Stimulated activated naive CD8-positive, alpha-beta T cell treated with anti-CD3 and anti-CD28 coated beads, Interleukin-15, Interleukin-2, amounts not matched to agents 100 ng/mL and 50 ng/mL, for 24 hours (primary cell): ENCODE data around the gene YTHDF2.
A peak's percentile ranks its signal among the peaks of the same experiment; 100 is the strongest.
"Not testable (repeated sequence)": the region's sequence is repeated elsewhere in the genome, so short reads cannot be mapped to it uniquely, and the experiment has no call there.

Experiments
- H3K27ac Mint-ChIP-seq: one replicate; pipeline ENCODE4 v1.8.0; 2021; ENCODE audit warnings: mild to moderate bottlenecking, mixed read lengths
- H3K27me3 Mint-ChIP-seq: one replicate; pipeline ENCODE4 v1.8.0; 2021; ENCODE audit warnings: mixed read lengths
- H3K36me3 Mint-ChIP-seq: one replicate; pipeline ENCODE4 v1.8.0; 2021; ENCODE audit warnings: low read depth, mixed read lengths
- H3K4me1 Mint-ChIP-seq: one replicate; pipeline ENCODE4 v1.8.0; 2021; ENCODE audit warnings: low read depth, mixed read lengths
- H3K4me3 Mint-ChIP-seq: one replicate; pipeline ENCODE4 v1.8.0; 2021; ENCODE audit warnings: mild to moderate bottlenecking, mixed read lengths
- H3K9me3 Mint-ChIP-seq: one replicate; pipeline ENCODE4 v1.8.0; 2021; ENCODE audit warnings: mixed read lengths

The YTHDF2 gene

GRCh38 chr1:28736450-28737306 lies at the start of gene YTHDF2:
TSS of gene YTHDF2 (plus strand) at chr1:28736940. CDS start at chr1:28737121, 181 bp downstream.
- peak within 1 kb of the TSS; percentile 100 for H3K27ac Mint-ChIP-seq
- H3K4me3 Mint-ChIP-seq = peak within 1 kb of the TSS; percentile 100

GRCh38 chr1:28691627-28692026 lies 45.1 kb upstream of the YTHDF2 start:
- not testable (repeated sequence) for H3K27ac Mint-ChIP-seq, H3K4me1 Mint-ChIP-seq, H3K4me3 Mint-ChIP-seq, H3K9me3 Mint-ChIP-seq, H3K27me3 Mint-ChIP-seq
- H3K36me3 Mint-ChIP-seq = peaks cover 36% of the 10 kb centered on the region

More at GRCh38 chr1:28736450-28737306, at the start of gene YTHDF2:
- Mint-ChIP-seq H3K27me3 (no peaks in the 10 kb centered on the region), H3K36me3 (peaks cover 38% of the 10 kb centered on the region), H3K4me1 (peaks cover 40% of the 10 kb centered on the region), H3K9me3 (no peaks in the 10 kb centered on the region)

- Mint-ChIP-seq H3K4me1 (no peaks in the 10 kb centered on the region), H3K9me3 (no peaks in the 10 kb centered on the region), H3K4me3 (no peak overlapping the region), H3K27ac (no peak overlapping the region), H3K27me3 (no peaks in the 10 kb centered on the region), H3K36me3 (peaks cover 38% of the 10 kb centered on the region)
These were observed 33.1 kb upstream of the YTHDF2 start for GRCh38 chr1:28703629-28704028.

GRCh38 chr1:28716336-28716735 lies 20.4 kb upstream of the YTHDF2 start:
- Mint-ChIP-seq H3K4me1 (no peaks in the 10 kb centered on the region), H3K36me3 (peaks cover 29% of the 10 kb centered on the region), H3K4me3 (no peak overlapping the region), H3K9me3 (no peaks in the 10 kb centered on the region), H3K27me3 (no peaks in the 10 kb centered on the region), H3K27ac (no peak overlapping the region)

GRCh38 chr1:28718166-28718565 lies 18.6 kb upstream of the YTHDF2 start:
- Mint-ChIP-seq H3K36me3 (peaks cover 19% of the 10 kb centered on the region), H3K9me3 (no peaks in the 10 kb centered on the region), H3K27me3 (no peaks in the 10 kb centered on the region), H3K4me1 (no peaks in the 10 kb centered on the region), H3K27ac (no peak overlapping the region), H3K4me3 (no peak overlapping the region)

- H3K4me3 Mint-ChIP-seq = no peak overlapping the region
- no peaks in the 10 kb centered on the region for H3K4me1 Mint-ChIP-seq
- H3K27me3 Mint-ChIP-seq = no peaks in the 10 kb centered on the region
- H3K9me3 Mint-ChIP-seq = no peaks in the 10 kb centered on the region
- peaks cover 13% of the 10 kb centered on the region for H3K36me3 Mint-ChIP-seq
- H3K27ac Mint-ChIP-seq = peak overlapping the region; percentile 13
These were observed 18.0 kb upstream of the YTHDF2 start for GRCh38 chr1:28718586-28719331.

GRCh38 chr1:28719332-28719619 lies 17.5 kb upstream of the YTHDF2 start:
- no peaks in the 10 kb centered on the region for H3K9me3 Mint-ChIP-seq
- no peaks in the 10 kb centered on the region for H3K27me3 Mint-ChIP-seq
- peak overlapping the region; percentile 13 for H3K27ac Mint-ChIP-seq
- no peak overlapping the region for H3K4me3 Mint-ChIP-seq
- peaks cover 8% of the 10 kb centered on the region for H3K36me3 Mint-ChIP-seq
- no peaks in the 10 kb centered on the region for H3K4me1 Mint-ChIP-seq

- Mint-ChIP-seq H3K4me3 (no peak overlapping the region), H3K27me3 (no peaks in the 10 kb centered on the region), H3K36me3 (no peaks in the 10 kb centered on the region), H3K9me3 (no peaks in the 10 kb centered on the region), H3K4me1 (no peaks in the 10 kb centered on the region), H3K27ac (no peak overlapping the region)
These were observed 16.4 kb upstream of the YTHDF2 start for GRCh38 chr1:28720376-28720775.

- H3K4me3 Mint-ChIP-seq, H3K9me3 Mint-ChIP-seq, H3K4me1 Mint-ChIP-seq, H3K36me3 Mint-ChIP-seq, H3K27me3 Mint-ChIP-seq, H3K27ac Mint-ChIP-seq: not testable (repeated sequence)
These were observed 14.8 kb upstream of the YTHDF2 start for GRCh38 chr1:28721927-28722326.

- not testable (repeated sequence) for H3K4me3 Mint-ChIP-seq, H3K9me3 Mint-ChIP-seq, H3K27me3 Mint-ChIP-seq, H3K4me1 Mint-ChIP-seq, H3K27ac Mint-ChIP-seq, H3K36me3 Mint-ChIP-seq
These were observed 11.4 kb upstream of the YTHDF2 start for GRCh38 chr1:28725365-28725764.

GRCh38 chr1:28735961-28736449 lies 735 bp upstream of the YTHDF2 start:
- no peaks in the 10 kb centered on the region for H3K9me3 Mint-ChIP-seq
- H3K27me3 Mint-ChIP-seq = no peaks in the 10 kb centered on the region
- peak overlapping the region; percentile 100 for H3K4me3 Mint-ChIP-seq
- peak overlapping the region; percentile 91 for H3K27ac Mint-ChIP-seq
- H3K4me1 Mint-ChIP-seq = peaks cover 35% of the 10 kb centered on the region
- H3K36me3 Mint-ChIP-seq = peaks cover 31% of the 10 kb centered on the region

- no peaks in the 10 kb centered on the region for H3K9me3 Mint-ChIP-seq
- peaks cover 46% of the 10 kb centered on the region for H3K36me3 Mint-ChIP-seq
- peak overlapping the region; percentile 100 for H3K4me3 Mint-ChIP-seq
- H3K4me1 Mint-ChIP-seq = peaks cover 48% of the 10 kb centered on the region
- no peaks in the 10 kb centered on the region for H3K27me3 Mint-ChIP-seq
- peak overlapping the region; percentile 100 for H3K27ac Mint-ChIP-seq
These were observed 780 bp downstream of the YTHDF2 start for GRCh38 chr1:28737307-28738132.

GRCh38 chr1:28740118-28740517 lies 3.4 kb downstream of the YTHDF2 start:
- no peaks in the 10 kb centered on the region for H3K9me3 Mint-ChIP-seq
- H3K4me1 Mint-ChIP-seq = peaks cover 74% of the 10 kb centered on the region
- H3K36me3 Mint-ChIP-seq = peaks cover 71% of the 10 kb centered on the region
- H3K27me3 Mint-ChIP-seq = no peaks in the 10 kb centered on the region
- peak overlapping the region; percentile 100 for H3K27ac Mint-ChIP-seq
- H3K4me3 Mint-ChIP-seq = peak overlapping the region; percentile 100

GRCh38 chr1:28744184-28744583 lies 7.4 kb downstream of the YTHDF2 start:
- Mint-ChIP-seq H3K9me3 (no peaks in the 10 kb centered on the region), H3K4me1 (peaks cover 83% of the 10 kb centered on the region), H3K36me3 (peaks cover 79% of the 10 kb centered on the region), H3K27me3 (no peaks in the 10 kb centered on the region), H3K27ac (peak overlapping the region; percentile 69), H3K4me3 (peak overlapping the region; percentile 69)
